ENCODE data around the gene TBC1D16. TPM values are rescaled to one million over a fixed set of nuclear protein-coding genes. Genes with fewer than 3 reads are reported as not detected.

TBC1D16 gene
- total and polyA plus RNA-seq, 10 of the 15 experiments (the other 5 are each of a cell fraction or from before 2014, with no cell fraction given) = 0.01 to 0.13 (median 0.06) TPM; not detected in 3

GRCh38 chr17:79916991-79917901, 118.4 kb downstream of the TBC1D16 start (continued):
- TF ChIP-seq SKIL (IDR thresholded peaks at IDR 0.05; ENCODE audit: low read depth, poor library complexity, severe bottlenecking) = no peak
- no peak for TF ChIP-seq HDAC6 (IDR thresholded peaks at IDR 0.05; ENCODE audit: unreplicated experiment)

GRCh38 chr17:79916506-79916905, 119.2 kb downstream of the TBC1D16 start:
- CTCF ChIA-PET = interaction anchor here (0.7 to 1.4 kb wide), 3 partner anchors 51 to 128 kb away, joined by 3 read pairs; partner anchors contain the start of gene CBX4
- H3K27ac ChIP-seq (ENCODE audit: control insufficient read depth, insufficient read depth) = no peak overlapping the region
- H3K9ac ChIP-seq (ENCODE audit: control insufficient read depth, insufficient read depth, low read length) = no peak overlapping the region
- POLR2A ChIA-PET = interaction anchor here (0.5 kb wide), 1 partner anchor 1443 kb away, joined by 3 read pairs; no protein-coding TSS in a partner anchor
- ATAC-seq (no peak), FAIRE-seq (no peak), DNase-seq (ENCODE audit: low read depth, low spot score) (no peak)
- RAD21 ChIA-PET (ENCODE audit: unreplicated experiment) = interaction anchor here (1.5 kb wide), 1 partner anchor 54 kb away, joined by 3 read pairs; no protein-coding TSS in a partner anchor
- no peaks in the 10 kb centered on the region; a peak in 1 of 4 replicates for H3K27me3 ChIP-seq (replicated peaks in 1 of 2; ENCODE audit: control insufficient read depth in 2 of 2, insufficient read depth in 2 of 2, low read length in 1 of 2)
- H3K79me2 ChIP-seq (ENCODE audit: control insufficient read depth, insufficient read depth, low read length) = no peaks in the 10 kb centered on the region
- TF ChIP-seq RELA (IDR thresholded peaks at IDR 0.05; ENCODE audit: borderline replicate concordance, partially characterized antibody) (no peak), BACH1 (IDR thresholded peaks at IDR 0.05; ENCODE audit: borderline replicate concordance) (no peak)
- H3K36me3 ChIP-seq (ENCODE audit: control insufficient read depth in 2 of 2, insufficient read depth in 2 of 2, low read length in 1 of 2) = no peaks in the 10 kb centered on the region
- BruUV-seq (replicated peaks) = no TSS peak
- in situ Hi-C loops (cut with MboI) (no loop called here), intact Hi-C loops (cut with micrococcal nuclease; ENCODE audit: unreplicated experiment) (no loop called here)
- H3K4me1 ChIP-seq (ENCODE audit: control insufficient read depth, insufficient read depth, low read length) = peaks cover 10% of the 10 kb centered on the region
- H3K4me3 ChIP-seq = no peak overlapping the region
- H3K9me3 ChIP-seq (replicated peaks; ENCODE audit: control insufficient read depth, insufficient read depth, low read length) = no peaks in the 10 kb centered on the region
- SMC1A ChIA-PET (ENCODE audit: uncharacterized antibody, unreplicated experiment) = no interaction called here
- H4K20me1 ChIP-seq (ENCODE audit: control insufficient read depth, insufficient read depth) = no peaks in the 10 kb centered on the region
- no peak overlapping the region for H2AFZ ChIP-seq (ENCODE audit: control insufficient read depth, low read depth, low read length)
- no peak overlapping the region for H3K4me2 ChIP-seq (ENCODE audit: control insufficient read depth, insufficient read depth)
- 29% methylated on average over 6 of the region's 6 CpGs for WGBS (ENCODE audit: insufficient coverage, insufficient replicate concordance, low lambda C conversion rate, missing lambda C conversion rate)

Data from GM12878 (cell line).